Measurements from ENCODE around the gene TPCN1.

The TPCN1 gene

GRCh38 chr12:113347892-113348291 lies 126.6 kb downstream of the TPCN1 start:
- DNase-seq = no peak
